SIG-M5 (cell line): ENCODE results near the gene KCNQ4.

ENCODE experiments used
- DNase-seq: peaks from one replicate; lab custom pipeline; 2025; lab: John Stamatoyannopoulos, UW

KCNQ4 gene

DNA sequence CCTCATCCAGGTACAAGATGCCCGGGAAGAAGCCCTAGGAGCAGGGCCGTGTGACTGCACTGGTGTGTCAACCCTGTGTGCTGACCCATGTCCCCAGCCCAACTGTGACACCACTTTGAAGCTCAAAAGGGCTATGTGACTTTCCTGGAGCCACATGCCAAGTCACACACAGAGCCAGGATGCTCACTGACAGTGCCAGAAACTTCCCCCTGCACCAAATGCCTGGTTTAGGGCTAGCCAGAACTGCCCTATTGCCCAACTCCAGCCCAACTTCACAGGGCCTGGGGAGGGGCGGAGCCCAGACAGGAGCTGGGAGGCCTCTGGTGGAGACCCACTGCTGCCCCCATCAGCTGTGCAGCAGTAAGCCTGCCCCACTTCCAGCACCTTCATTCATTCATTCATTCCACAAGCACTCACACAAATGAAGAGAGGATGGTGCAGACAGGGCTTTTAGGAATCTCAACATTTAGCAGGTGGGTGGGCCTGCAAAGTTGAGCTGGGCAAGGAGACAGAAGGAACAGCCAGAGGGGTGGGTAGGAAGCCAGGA is 36.7 kb downstream of the KCNQ4 start:
- no peak for DNase-seq

DNA sequence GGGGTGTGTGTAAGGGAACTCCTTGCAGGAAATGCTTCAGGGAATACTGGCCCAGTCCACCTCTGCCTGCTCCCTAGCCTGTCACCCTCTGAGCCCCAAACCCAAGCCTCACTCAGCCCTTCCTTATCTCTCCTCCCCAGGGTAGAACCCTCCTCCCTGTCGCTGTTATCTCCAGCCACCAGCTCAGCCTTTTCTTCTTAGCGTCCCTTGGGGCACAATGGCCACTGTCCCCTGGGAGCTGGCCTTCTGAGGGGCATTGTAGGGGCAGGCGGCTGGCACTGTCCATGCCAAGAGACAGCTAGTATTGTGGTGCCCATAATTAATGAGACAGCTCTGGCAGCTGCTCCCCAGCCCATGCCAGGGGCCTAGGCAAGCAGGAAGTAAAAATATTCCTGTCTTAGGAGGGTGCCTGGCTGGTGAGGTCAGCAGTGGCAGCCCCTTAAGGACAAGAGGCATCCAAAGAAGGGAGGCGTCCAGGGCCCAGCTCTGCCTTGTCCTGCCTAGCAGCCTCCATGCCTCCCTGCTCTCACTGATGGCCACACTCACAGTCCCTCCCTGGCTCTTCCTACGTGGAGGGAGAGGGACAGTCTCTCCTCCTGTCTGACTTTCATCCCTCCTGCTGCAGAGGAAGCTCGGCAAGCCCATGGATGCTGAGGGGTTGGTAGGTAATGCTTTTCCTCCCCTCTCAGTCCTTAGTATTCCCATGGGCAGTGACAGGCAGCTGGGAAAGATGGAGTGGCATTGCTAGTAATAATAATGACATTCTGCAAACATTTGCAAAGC is 37.5 kb downstream of the KCNQ4 start:
- no peak for DNase-seq

DNA sequence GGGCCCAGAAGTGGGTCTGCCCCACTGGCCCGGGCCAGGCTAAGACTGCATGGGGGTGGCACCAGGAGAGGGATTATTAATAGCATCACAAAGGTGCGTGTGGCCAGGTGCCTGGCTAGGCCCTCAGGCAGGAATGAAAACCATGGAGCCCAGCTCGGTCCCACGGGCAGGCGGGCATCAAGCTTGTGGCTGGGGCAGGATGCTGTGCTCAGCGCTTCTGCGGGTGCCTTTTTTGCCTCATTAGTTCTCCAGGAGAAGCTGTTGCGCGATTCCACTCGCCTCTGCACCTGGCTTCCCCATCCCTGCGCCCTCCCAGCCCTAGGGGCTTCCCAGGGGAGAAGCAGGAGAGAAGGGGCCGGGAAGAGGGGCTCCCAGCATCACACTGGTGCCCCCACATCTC is 39.3 kb downstream of the KCNQ4 start:
- no peak for DNase-seq

DNA sequence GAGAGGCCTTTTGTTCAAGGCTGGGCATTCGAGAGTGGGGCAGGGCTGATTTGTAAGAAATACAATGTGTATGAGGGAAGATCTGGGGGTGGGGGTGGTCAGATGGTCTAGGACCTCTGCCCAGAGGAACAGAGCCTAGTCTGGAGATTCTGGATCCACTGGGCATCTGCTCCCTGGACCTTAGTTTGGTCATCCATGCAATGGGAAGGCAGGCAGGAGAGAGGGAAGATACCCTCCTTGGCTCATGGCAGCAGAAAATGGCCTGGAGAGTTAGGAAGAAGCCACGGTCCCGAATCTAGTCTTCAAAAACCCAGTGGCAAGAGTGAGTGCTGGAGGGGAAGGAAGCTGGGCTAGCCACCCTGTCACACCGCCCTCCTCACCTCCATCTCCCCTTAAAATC is 39.8 kb downstream of the KCNQ4 start:
- DNase-seq: no peak

DNA sequence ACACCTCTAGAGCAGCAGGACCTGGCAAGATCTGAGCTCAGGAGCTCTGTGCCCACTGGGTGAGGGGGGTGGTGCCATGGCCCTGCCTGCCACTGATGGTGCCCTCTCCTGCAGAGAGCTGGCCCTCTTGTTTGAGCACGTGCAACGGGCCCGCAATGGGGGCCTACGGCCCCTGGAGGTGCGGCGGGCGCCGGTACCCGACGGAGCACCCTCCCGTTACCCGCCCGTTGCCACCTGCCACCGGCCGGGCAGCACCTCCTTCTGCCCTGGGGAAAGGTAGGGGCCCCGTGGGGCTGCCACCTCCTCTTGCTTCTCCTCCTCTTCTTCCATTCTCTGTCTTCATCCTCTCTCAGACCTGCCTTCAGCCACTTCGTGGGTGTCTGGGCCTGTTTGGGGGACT is 40.4 kb downstream of the KCNQ4 start:
- no peak for DNase-seq

DNA sequence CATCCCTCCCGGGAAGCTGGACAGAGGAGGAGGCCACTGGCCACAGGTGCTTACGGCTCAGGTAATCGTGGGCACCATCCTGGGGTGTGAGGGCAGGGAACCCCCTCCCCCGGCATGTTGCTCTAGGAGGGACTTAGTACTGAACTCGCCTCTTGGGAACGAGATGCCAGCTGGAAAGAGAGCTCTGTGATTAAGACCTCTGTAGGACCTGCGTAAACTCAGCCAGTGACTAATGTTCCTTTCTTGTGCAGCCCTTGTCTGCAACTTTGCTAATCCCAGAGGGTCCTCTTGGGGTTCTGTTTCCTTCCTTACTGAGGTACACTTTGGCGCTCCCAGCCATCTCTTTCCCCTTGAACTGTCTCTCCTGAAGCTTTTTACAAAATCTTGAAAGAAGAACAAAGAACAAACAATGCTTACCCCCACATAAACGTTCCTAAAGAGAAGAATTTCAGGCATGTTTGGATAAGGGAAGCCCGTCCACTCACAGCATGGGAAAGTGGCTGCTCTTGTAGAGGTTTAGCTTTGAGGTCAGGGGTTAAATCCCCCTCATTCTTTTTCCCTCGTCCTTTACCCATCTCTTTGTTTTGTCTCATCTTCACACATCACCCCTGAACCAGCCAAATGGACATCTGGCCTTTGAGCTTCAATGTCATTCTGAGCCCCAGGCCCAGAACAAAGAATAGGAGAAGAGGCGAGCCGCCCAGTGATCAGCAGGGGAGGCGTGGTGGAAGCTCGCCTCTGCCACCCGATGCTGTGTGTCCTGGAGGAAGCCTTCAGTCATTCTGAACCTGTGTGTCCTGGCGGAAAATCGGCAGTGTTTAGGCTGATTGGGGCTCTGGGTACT is 41.2 kb downstream of the KCNQ4 start:
- DNase-seq: no peak

DNA sequence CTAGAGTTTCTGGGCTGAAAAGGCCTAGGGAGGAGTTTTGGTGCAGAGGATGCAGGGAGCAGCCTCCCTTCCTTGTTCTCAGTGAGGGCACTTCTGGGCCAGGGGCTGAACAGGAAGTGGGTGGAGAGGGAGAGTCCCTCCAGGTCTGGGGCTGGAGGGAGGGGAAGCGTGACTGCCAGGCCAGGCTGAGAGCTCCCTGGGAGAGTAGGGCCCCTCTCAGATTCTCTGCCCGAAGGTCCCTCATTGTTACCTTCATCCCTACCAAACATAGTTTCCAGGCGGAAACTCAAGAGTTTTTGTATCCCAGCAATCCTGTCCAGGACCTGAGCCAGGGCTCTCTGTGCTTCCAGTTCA is 41.8 kb downstream of the KCNQ4 start:
- no peak for DNase-seq

DNA sequence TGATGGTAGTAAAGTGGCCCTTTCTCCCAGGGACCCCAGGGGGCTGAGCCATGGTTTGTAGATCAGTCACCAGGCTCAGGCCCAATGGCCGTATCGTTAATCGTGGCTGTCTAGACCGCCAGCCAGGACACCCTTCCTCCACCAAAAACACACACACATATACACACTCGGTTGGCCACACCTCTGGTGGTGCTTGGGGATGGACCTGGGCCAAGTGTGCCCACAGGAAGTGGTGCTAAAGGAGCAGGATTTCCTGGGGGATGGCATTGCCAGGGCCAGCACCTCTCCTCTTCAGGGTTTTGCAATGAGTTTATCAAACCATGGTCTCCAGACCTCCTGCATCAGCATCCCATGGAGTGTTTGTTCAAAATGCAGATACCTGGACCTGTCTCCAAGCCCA is 42.4 kb downstream of the KCNQ4 start:
- DNase-seq: no peak

DNA sequence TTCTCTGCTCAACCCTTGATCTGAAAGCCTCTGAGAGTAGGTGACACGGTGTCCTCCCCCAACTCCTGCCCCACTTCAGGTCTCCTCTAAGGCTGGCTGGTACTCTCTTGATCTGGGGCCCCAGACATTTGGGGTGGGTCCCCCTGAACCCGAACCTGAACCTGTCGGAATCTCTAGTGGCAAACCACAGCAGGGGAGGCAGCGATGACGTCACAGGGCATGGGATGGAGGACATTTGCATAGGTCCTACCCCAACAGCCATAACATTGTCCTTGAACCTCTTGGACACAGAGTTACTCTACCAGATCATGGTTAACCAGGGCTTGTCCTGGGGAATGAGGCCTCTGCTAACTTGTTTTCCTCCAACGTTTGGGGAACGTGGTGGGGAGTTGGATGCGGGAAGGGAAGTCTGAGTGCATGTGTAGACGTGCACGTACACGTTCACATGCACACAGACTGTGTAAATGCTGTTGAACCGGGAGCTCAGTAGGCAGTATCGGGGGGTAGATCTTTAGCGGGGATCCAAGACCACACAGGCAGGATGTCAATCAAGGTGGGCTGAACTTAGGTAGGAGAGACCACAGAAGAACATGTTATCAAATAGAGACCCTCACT is 46.2 kb downstream of the KCNQ4 start:
- DNase-seq: no peak

DNA sequence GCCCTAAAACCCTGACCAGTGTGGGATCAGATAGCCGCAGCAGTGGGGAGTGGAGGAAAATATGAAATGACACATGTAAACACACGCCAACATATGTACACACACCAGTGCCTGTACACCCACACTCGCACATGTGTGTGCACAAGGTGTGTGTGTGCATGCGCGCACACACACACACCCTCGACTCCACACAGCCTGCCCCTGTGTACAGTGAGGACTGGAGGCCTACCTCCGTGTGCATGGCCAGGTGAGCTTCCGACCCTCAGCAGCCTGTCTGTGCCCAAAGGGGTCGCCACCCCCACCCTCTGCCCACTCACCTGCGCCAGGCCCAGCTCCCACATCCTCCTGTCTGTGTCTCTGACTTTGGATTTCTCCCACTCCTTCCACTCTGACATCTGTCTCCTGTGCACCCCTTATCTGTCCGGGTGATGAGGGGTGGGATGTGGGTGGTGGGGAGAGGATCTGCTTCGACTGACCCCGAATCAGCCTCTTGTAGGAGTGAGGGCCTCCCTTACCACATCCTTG is 46.9 kb downstream of the KCNQ4 start:
- DNase-seq: no peak

DNA sequence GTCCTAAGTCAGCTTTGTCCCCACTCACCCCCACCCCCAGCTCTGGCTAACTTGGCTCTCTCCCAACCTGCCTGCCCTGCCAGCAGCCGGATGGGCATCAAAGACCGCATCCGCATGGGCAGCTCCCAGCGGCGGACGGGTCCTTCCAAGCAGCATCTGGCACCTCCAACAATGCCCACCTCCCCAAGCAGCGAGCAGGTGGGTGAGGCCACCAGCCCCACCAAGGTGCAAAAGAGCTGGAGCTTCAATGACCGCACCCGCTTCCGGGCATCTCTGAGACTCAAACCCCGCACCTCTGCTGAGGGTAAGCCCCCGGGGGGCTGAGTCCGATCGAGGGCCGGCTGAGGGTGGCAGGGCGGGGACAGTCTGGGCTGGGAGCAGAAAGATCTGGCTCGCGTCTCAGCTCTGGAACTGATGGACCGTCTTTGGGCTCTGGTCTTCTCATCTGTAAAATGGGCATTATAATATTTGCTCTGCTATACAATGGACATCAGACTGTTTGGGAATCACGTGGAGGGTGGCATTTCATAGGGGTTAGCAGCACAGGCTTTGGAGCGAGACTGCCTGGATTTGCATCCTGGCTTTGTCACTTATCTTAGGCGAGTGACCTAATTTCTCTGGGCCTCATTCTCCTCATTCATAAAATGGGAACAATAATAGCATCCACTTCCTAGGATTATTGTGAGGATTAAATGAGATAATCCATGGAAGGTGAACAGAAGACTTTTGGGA is 47.6 kb downstream of the KCNQ4 start:
- DNase-seq: no peak

DNA sequence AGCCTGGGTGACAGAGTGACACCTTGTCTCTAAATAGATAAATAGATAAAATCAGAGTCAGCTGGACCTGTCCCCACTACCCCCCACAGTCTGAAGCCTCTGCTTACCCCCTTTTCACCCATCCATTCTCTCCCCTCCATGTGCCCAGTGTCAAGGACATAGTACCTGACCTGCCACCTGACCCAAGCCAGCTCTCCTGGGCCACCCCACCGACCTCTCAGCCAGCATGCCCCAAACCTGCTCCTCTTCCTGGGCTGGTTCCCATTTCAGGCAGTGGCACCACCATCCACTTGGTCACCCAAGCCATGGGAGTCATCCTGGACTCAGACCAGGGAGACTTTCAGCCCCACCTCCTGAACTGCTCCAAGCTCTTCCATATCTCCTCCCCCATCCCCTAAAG is 50.4 kb downstream of the KCNQ4 start:
- DNase-seq: no peak

DNA sequence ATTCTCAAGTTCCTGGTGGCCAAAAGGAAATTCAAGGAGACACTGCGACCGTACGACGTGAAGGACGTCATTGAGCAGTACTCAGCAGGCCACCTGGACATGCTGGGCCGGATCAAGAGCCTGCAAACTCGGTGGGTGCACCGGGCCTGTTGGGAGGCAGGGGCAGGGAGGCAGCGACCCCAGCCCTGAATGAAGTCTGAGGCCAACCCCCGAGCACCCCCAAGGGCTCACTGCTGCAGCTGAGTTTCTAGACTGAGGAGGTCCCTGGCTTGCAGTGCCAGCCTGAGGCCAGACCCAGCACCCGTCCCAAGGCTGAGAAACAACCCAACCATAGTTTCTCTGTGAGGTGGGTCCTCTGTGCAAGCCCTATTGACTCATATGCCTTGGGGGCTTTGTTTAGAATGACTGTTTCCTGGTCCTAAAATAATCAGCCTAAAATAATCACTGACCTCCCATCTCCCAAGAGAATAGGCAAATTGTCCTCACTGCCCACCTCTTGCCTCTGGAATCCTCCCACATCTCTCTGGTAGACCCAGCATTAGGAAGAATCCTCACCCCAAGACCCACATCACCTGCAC is 51.5 kb downstream of the KCNQ4 start:
- no peak for DNase-seq

DNA sequence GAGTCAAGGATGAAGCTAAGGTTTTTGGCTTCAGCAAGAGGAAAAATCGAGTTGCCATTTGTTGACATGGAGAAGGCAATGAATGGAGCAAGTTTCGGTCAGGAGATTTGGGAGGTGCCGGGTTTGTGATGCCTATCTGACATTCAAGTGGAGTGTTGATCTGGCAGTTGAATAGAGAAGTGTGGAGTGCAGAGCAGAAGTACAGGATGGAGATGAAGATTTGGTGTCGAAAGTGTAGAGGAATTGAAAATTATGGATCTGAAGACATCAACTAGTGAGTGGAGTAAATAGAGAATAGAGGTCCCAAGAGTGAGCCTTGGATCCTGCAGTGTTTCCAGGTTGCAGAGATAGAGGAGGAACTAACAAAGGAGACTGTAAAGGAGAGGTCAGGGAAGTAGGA is 52.7 kb downstream of the KCNQ4 start:
- no peak for DNase-seq

DNA sequence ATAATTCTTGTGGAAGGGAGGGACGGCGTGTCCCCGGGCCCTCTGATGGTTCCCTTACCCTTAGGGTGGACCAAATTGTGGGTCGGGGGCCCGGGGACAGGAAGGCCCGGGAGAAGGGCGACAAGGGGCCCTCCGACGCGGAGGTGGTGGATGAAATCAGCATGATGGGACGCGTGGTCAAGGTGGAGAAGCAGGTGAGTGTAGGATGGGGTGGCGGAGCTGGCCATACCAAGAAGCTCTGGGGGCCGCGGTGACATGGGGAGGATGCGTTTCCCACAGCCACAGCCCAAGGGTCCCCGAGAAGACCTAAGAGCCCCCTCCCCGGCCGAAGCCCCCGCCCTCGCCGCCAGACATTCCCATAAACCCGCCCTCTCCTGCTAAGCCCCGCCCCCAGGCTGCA is 54.0 kb downstream of the KCNQ4 start:
- DNase-seq: no peak

DNA sequence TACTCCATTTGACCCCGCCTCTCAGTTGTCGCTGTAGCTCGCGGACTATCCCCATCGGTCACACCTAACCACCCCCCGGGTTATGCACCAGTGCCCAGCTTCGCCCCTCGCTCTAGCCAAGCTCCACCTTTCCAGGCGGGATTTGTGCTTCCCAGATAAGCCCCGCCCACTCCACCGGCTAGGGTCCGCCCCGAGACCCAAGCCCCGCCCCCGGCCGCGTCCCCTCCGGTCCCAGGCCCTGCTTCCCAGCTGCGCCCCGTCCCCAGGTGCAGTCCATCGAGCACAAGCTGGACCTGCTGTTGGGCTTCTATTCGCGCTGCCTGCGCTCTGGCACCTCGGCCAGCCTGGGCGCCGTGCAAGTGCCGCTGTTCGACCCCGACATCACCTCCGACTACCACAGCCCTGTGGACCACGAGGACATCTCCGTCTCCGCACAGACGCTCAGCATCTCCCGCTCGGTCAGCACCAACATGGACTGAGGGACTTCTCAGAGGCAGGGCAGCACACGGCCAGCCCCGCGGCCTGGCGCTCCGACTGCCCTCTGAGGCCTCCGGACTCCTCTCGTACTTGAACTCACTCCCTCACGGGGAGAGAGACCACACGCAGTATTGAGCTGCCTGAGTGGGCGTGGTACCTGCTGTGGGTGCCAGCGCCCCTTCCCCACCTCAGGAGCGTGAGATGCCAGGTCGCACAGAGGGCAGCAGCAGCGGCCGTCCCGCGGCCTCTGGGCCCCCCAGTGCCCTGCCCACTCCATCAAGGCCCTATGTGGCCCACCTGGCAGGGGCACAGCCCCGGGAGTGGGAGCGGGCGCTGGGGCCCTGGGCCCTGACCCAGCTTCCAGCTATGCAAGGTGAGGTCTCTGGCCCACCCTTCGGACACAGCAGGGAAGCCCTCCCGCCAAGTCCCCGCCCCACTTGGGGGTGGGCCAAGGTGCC is 54.7 kb downstream of the KCNQ4 start:
- no peak for DNase-seq

DNA sequence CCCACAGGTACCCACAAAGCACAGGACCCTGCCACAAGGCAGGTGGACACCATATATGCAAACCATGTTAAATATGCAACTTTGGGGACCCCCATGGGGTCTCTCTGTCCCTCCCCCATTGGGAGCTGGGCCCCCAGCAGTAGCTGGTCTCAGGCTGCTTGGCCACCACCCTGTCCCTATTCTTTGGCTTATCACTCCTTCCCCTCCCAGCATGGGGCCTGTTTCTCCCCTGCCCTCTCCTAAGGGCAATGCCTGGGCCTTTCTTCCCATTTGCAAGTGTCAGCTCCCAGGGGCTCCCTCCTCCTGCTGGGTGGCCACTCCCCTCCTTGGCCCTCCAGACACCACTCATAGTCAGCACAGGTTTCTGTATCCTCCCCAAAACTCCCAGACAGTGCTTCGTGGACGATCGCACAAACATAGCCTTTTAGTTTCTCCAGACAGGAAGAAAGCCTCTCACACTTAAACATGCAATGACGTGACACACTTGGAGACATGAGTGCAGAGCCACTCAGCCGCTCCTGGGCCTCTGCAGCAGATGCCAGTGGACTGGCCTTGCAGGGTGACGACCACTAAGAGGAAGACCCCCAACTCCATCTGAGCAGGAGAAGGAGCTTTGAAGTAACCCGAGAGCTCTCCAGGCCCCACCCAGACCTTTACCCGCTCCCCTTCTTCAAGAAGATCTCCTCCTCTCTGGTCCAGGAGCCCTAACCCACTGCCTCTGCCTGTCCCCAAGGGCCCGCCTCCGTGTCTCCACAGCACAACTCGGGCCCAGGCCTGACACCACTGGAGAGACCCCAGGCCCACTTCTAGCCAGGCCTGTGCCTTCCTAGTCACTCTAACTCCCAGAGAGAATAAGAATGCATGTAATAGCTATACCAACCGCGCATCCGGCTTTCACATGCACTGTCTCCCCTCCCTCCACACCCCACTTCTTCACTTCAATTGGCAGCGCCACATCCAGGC is 55.7 kb downstream of the KCNQ4 start:
- DNase-seq: no peak

DNA sequence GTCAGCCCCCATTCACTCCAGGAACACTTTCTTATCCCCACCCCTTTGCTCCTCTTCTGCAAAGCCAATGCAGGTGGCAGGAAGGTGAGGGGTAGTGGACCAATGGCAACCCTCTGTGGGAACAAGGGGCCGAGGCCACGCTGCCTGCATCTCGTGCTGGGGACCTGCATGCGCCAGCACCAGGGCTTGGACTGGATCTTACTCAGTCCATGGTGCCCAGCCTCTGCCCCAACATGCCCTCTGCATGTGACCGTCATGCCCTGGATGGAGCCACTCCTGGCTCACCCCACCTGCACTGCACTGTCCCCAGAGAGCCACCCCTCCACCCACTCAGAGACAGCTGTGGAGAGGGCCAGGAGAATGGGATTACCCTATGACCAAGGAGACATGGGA is 56.4 kb downstream of the KCNQ4 start:
- no peak for DNase-seq
